ENCODE data around the gene KHDC1.

- TF ChIP-seq CTCF (optimal IDR thresholded peaks at IDR 0.05 in 1 of 3, IDR thresholded peaks at IDR 0.05 in 1 of 3, conservative IDR thresholded peaks at IDR 0.05 in 1 of 3; ENCODE audit: extremely low read depth in 1 of 3, insufficient read depth in 2 of 3, low read length in 3 of 3) (peak in 2 of 3 experiments; percentile 28 to 30), EZH2 (IDR thresholded peaks at IDR 0.05; ENCODE audit: low read length) (peak; percentile 71)
These were observed 46.9 kb upstream of the KHDC1 start for GRCh38 chr6:73309785-73310502.

Measured in keratinocyte (primary cell).